ENCODE measurements around the gene FAM186B.
A peak's percentile ranks its signal among the peaks of the same experiment; 100 is the strongest.

FAM186B gene

GRCh38 chr12:49550693-49551252, 54.7 kb downstream of the FAM186B start:
- no peak for DNase-seq

- DNase-seq, result no peak
Measured at GRCh38 chr12:49549735-49550692, 55.4 kb downstream of the FAM186B start.

GRCh38 chr12:49548822-49549648, 56.4 kb downstream of the FAM186B start:
- no peak for DNase-seq

GRCh38 chr12:49548481-49548821, 57.0 kb downstream of the FAM186B start:
- no peak for DNase-seq

- no peak for DNase-seq
Measured at GRCh38 chr12:49547090-49547690, 58.2 kb downstream of the FAM186B start.

- no peak for DNase-seq
Measured at GRCh38 chr12:49546481-49546880, 59.0 kb downstream of the FAM186B start.

GRCh38 chr12:49545815-49546214, 59.6 kb downstream of the FAM186B start:
- DNase-seq, result no peak

GRCh38 chr12:49543914-49544815, 61.3 kb downstream of the FAM186B start:
- DNase-seq, result no peak

- DNase-seq, result no peak
Measured at GRCh38 chr12:49543221-49543913, 62.1 kb downstream of the FAM186B start.

GRCh38 chr12:49542592-49543160, 62.8 kb downstream of the FAM186B start:
- DNase-seq, result no peak

- DNase-seq, result no peak
Measured at GRCh38 chr12:49541911-49542505, 63.4 kb downstream of the FAM186B start.

GRCh38 chr12:49541140-49541861, 64.1 kb downstream of the FAM186B start:
- DNase-seq, result no peak

GRCh38 chr12:49540229-49541139, 65.0 kb downstream of the FAM186B start:
- no peak for DNase-seq

GRCh38 chr12:49539406-49540228, 65.8 kb downstream of the FAM186B start:
- no peak for DNase-seq

- DNase-seq, result peak; percentile 53 to 64
Measured at GRCh38 chr12:49538510-49539403, 66.7 kb downstream of the FAM186B start, which contains the start of gene KCNH3. TSS of gene KCNH3 (plus strand) at chr12:49539030. CDS start at chr12:49539417, 387 bp downstream.

GRCh38 chr12:49537752-49538509, 67.5 kb downstream of the FAM186B start:
- no peak for DNase-seq
